ENCODE results near the gene SCGB1C1. TPM values are rescaled to one million over a fixed set of nuclear protein-coding genes. Genes with fewer than 3 reads are reported as not detected.
"Not testable (repeated sequence)": the region's sequence is repeated elsewhere in the genome, so short reads cannot be mapped to it uniquely, and the experiment has no call there.

SCGB1C1 gene
- total RNA-seq, 1 donor from 2014 or later, result not detected

DNA sequence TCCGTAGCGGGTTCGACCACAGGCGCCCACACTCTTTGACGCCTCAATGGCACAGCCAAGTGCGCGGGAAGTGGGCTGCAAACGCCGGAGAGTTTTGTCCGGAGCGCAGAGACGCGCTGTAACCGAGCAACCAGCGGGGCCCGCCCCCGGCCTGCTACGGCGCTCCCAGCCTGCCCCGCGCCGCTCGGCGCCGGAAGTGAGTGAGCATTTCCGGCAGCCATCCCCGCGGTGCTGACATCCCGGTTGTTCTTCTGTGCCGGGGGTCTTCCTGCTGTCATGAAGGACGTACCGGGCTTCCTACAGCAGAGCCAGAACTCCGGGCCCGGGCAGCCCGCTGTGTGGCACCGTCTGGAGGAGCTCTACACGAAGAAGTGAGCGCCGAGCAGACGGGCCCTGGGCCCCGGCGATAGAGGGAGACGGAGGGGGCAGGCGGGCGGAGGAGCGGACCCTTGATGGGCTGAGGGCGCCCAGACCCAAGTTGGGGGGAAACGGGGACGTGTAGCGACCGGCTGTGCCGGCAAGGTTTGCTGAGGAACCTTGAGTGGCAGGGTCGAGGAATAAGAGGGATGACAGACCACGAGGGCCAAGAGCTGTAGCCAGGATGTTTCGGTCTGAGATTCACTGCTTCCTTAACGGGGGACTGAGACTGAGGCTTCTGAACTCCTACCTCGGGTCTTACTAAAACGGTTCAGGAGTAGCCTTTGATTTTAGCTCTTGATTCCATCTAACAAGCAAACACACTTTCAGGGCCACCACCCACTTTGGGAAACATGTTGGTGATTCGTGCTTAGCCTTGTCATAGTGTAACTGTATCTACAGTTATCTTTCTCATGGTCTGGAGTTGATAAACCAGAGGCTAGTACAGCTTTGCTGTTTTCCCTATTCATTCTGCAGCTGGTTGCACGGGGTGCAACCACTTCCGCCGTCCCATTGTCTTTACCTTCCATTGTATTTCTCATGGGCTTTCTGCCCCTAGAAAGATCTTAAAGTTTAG is 44.2 kb downstream of the SCGB1C1 start, which contains the start of gene PSMD13:
Gene PSMD13 (plus strand): TSS at position 203 of the 994 bp plus-strand sequence. CDS start 74 bp downstream, at position 277.
- peak within 1 kb of the TSS; percentile 99 for H3K27ac Mint-ChIP-seq (ENCODE audit: unreplicated experiment)
- no peaks in the 10 kb centered on the region for H3K9me3 Mint-ChIP-seq (ENCODE audit: unreplicated experiment)
- H3K4me1 Mint-ChIP-seq (ENCODE audit: unreplicated experiment), result peaks cover 11% of the 10 kb centered on the region
- TF ChIP-seq, protein P1, sequence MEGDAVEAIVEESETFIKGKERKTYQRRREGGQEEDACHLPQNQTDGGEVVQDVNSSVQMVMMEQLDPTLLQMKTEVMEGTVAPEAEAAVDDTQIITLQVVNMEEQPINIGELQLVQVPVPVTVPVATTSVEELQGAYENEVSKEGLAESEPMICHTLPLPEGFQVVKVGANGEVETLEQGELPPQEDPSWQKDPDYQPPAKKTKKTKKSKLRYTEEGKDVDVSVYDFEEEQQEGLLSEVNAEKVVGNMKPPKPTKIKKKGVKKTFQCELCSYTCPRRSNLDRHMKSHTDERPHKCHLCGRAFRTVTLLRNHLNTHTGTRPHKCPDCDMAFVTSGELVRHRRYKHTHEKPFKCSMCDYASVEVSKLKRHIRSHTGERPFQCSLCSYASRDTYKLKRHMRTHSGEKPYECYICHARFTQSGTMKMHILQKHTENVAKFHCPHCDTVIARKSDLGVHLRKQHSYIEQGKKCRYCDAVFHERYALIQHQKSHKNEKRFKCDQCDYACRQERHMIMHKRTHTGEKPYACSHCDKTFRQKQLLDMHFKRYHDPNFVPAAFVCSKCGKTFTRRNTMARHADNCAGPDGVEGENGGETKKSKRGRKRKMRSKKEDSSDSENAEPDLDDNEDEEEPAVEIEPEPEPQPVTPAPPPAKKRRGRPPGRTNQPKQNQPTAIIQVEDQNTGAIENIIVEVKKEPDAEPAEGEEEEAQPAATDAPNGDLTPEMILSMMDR (IDR thresholded peaks at IDR 0.05; ENCODE audit: unreplicated experiment), result no peak
- peaks cover 16% of the 10 kb centered on the region for H3K36me3 Mint-ChIP-seq (ENCODE audit: low read depth, unreplicated experiment)
- H3K4me3 Mint-ChIP-seq (ENCODE audit: unreplicated experiment), result peak within 1 kb of the TSS; percentile 98
- DNase-seq (ENCODE audit: low spot score), result peak; percentile 90
- H3K27me3 Mint-ChIP-seq (ENCODE audit: unreplicated experiment), result peaks cover 9% of the 10 kb centered on the region

GRCh38 chr11:238346-238745 is 45.5 kb downstream of the SCGB1C1 start:
- not testable (repeated sequence) for DNase-seq (ENCODE audit: low spot score); H3K27me3 Mint-ChIP-seq (ENCODE audit: unreplicated experiment); H3K9me3 Mint-ChIP-seq (ENCODE audit: unreplicated experiment)
- H3K4me1 Mint-ChIP-seq (ENCODE audit: unreplicated experiment), result peaks cover 11% of the 10 kb centered on the region
- peak overlapping the region; percentile 99 for H3K27ac Mint-ChIP-seq (ENCODE audit: unreplicated experiment)
- peak overlapping the region; percentile 98 for H3K4me3 Mint-ChIP-seq (ENCODE audit: unreplicated experiment)
- H3K36me3 Mint-ChIP-seq (ENCODE audit: low read depth, unreplicated experiment), result peaks cover 21% of the 10 kb centered on the region

GRCh38 chr11:240315-240714 is 47.4 kb downstream of the SCGB1C1 start:
- no peak overlapping the region for H3K27ac Mint-ChIP-seq (ENCODE audit: unreplicated experiment)
- peak overlapping the region; percentile 14 for H3K4me3 Mint-ChIP-seq (ENCODE audit: unreplicated experiment)
- H3K36me3 Mint-ChIP-seq (ENCODE audit: low read depth, unreplicated experiment), result peaks cover 26% of the 10 kb centered on the region
- no peak for DNase-seq (ENCODE audit: low spot score)
- H3K4me1 Mint-ChIP-seq (ENCODE audit: unreplicated experiment), result peaks cover 11% of the 10 kb centered on the region
- H3K9me3 Mint-ChIP-seq (ENCODE audit: unreplicated experiment), result no peaks in the 10 kb centered on the region
- TF ChIP-seq, protein P1 (IDR thresholded peaks at IDR 0.05; ENCODE audit: unreplicated experiment), result no peak
- H3K27me3 Mint-ChIP-seq (ENCODE audit: unreplicated experiment), result peaks cover 7% of the 10 kb centered on the region

- TF ChIP-seq, protein P1 (IDR thresholded peaks at IDR 0.05; ENCODE audit: unreplicated experiment), result no peak
- peaks cover 29% of the 10 kb centered on the region for H3K36me3 Mint-ChIP-seq (ENCODE audit: low read depth, unreplicated experiment)
- no peak overlapping the region for H3K27ac Mint-ChIP-seq (ENCODE audit: unreplicated experiment)
- H3K4me3 Mint-ChIP-seq (ENCODE audit: unreplicated experiment), result peak overlapping the region; percentile 6
- H3K4me1 Mint-ChIP-seq (ENCODE audit: unreplicated experiment), result peaks cover 9% of the 10 kb centered on the region
- no peaks in the 10 kb centered on the region for H3K9me3 Mint-ChIP-seq (ENCODE audit: unreplicated experiment)
- DNase-seq (ENCODE audit: low spot score), result no peak
- peaks cover 4% of the 10 kb centered on the region for H3K27me3 Mint-ChIP-seq (ENCODE audit: unreplicated experiment)
Observed at GRCh38 chr11:241634-242033, 48.8 kb downstream of the SCGB1C1 start.

Other genes starting within 250 kb of the SCGB1C1 start
- gene BET1L, start 14.3 kb downstream of the SCGB1C1 start, total RNA-seq (ENCODE audit: unreplicated experiment), result 64.4 TPM
- gene RIC8A, start 14.6 kb downstream of the SCGB1C1 start, total RNA-seq (ENCODE audit: unreplicated experiment), result 89.2 TPM
- 23.4 TPM for gene SIRT3, start 43.3 kb downstream of the SCGB1C1 start, total RNA-seq (ENCODE audit: unreplicated experiment)
- gene PSMD13, start 43.9 kb downstream of the SCGB1C1 start, total RNA-seq (ENCODE audit: unreplicated experiment), result 189 TPM
- not detected for gene NLRP6, start 85.3 kb downstream of the SCGB1C1 start, total RNA-seq (ENCODE audit: unreplicated experiment)
- 69.7 TPM for gene PGGHG, start 96.0 kb downstream of the SCGB1C1 start, total RNA-seq (ENCODE audit: unreplicated experiment)
- not detected for gene IFITM5, start 106.4 kb downstream of the SCGB1C1 start, total RNA-seq (ENCODE audit: unreplicated experiment)
- 205 TPM for gene IFITM2, start 114.7 kb downstream of the SCGB1C1 start, total RNA-seq (ENCODE audit: unreplicated experiment)
- 23.4 TPM for gene IFITM1, start 121.0 kb downstream of the SCGB1C1 start, total RNA-seq (ENCODE audit: unreplicated experiment)
- gene IFITM3, start 127.8 kb downstream of the SCGB1C1 start, total RNA-seq (ENCODE audit: unreplicated experiment), result 446 TPM
- gene B4GALNT4, start 176.4 kb downstream of the SCGB1C1 start, total RNA-seq (ENCODE audit: unreplicated experiment), result 14.9 TPM
- 0.49 TPM for gene PKP3, start 201.1 kb downstream of the SCGB1C1 start, total RNA-seq (ENCODE audit: unreplicated experiment)
- 18.7 TPM for gene SIGIRR, start 221.9 kb downstream of the SCGB1C1 start, total RNA-seq (ENCODE audit: unreplicated experiment)
- gene ANO9, start 248.9 kb downstream of the SCGB1C1 start, total RNA-seq (ENCODE audit: unreplicated experiment), result 0.41 TPM

All from endothelial cell (in vitro differentiated cells).